Testis (tissue), 2 donors: ENCODE data around the gene LGI1.

ENCODE experiments used
- POLR2A ChIP-seq: fragments of 450-650 bp; IDR thresholded peaks from one replicate; pipeline ENCODE4 v1.6.1; 2017; ENCODE audit warnings: antibody characterized with exemption, mild to moderate bottlenecking, moderate library complexity
- TF ChIP-seq, protein P1 (sequence below), 3 experiments: fragments of 450-650 bp in 2 of 3; fragments of 200-600 bp in 1 of 3; sonication (generic) in 1 of 3; IDR thresholded peaks; one replicate each; pipeline ENCODE4 v1.5.1; 2016 to 2019; ENCODE audit warnings: antibody characterized with exemption in 3 of 3, mild to moderate bottlenecking in 2 of 3, moderate library complexity in 1 of 3

DNA sequence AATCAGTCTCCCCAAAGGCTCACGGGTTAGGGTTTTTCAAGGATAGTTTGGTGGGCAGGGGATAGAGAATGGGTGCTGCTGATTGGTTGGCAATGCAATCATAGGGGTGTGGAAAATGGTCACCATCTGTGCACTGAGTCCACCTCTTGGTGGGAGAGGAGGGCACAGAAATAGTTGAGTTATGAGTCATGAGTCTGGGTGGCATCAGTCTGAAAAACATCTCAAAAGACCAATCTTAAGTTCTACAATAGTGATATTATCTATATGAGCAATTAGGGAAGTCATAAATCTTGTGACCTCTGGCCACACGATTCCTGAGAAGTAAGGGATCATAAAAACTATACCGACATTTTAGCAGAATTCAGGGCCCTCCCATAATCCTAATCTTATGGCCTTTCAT, 62.7 kb downstream of the LGI1 start:
- TF ChIP-seq, protein P1, sequence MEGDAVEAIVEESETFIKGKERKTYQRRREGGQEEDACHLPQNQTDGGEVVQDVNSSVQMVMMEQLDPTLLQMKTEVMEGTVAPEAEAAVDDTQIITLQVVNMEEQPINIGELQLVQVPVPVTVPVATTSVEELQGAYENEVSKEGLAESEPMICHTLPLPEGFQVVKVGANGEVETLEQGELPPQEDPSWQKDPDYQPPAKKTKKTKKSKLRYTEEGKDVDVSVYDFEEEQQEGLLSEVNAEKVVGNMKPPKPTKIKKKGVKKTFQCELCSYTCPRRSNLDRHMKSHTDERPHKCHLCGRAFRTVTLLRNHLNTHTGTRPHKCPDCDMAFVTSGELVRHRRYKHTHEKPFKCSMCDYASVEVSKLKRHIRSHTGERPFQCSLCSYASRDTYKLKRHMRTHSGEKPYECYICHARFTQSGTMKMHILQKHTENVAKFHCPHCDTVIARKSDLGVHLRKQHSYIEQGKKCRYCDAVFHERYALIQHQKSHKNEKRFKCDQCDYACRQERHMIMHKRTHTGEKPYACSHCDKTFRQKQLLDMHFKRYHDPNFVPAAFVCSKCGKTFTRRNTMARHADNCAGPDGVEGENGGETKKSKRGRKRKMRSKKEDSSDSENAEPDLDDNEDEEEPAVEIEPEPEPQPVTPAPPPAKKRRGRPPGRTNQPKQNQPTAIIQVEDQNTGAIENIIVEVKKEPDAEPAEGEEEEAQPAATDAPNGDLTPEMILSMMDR (IDR thresholded peaks at IDR 0.05), result no peak
- TF ChIP-seq POLR2A, result no peak
